GM18502 (cell line): ENCODE results near the gene ATF5.
"Not testable (repeated sequence)": the region's sequence is repeated elsewhere in the genome, so short reads cannot be mapped to it uniquely, and the experiment has no call there.

Experiments used
- ATAC-seq: cut with Tn5 transposase; IDR thresholded peaks from one replicate; pipeline ENCODE4 v1.9.1; 2021; ENCODE audit warnings: mild to moderate bottlenecking; ENCODE audit not compliant: unreplicated experiment, poor library complexity

The ATF5 gene

DNA sequence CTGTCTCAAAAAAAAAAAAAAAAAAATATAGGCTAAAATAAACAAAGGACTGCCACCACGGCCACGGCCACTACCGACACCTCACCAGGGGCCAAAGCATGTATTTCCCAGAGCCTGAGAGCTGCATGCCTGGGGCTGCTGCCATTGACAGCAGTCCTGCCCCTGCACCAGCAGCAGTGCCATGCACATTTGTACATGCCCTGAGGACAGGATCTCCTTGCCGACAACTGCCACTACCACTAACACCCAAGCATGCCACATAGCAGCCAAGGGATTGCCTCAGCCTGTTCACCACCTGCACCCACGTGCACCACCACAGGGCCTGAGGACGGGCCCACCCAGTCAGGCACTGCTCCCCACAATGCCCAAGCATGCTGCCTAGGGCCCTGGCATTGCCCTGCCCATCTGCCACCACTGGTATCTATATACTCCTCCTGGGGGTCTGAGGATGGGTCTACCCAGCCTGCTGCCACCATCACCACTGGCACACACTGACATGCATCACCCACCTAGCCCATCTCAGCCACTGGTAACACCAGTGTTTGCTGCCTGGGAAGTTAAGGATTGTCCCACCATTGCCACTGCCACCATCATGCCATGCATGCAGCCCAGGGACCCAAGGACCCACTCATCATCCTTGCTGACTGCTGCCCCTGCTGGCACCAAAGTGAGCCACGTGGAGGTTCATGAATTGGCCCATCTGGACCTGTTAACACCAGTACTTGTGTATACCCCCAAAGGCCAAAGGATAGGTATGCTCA, 10.9 kb downstream of the ATF5 start:
- no peak for ATAC-seq

DNA sequence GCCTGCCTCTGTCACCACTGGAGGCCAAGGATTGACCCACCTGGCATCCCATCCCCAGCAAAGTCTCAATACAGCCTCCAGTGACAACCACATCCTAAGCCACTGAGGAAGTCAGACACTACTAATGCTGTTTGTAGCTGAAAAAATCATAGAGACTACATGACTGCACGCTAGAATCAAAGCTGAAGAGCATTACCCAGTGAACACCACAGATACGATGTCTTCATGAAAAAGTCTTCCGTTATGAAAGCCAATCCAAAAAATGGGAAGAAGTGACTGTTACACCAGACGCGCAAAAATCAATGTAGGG, 11.4 kb downstream of the ATF5 start:
- no peak for ATAC-seq

DNA sequence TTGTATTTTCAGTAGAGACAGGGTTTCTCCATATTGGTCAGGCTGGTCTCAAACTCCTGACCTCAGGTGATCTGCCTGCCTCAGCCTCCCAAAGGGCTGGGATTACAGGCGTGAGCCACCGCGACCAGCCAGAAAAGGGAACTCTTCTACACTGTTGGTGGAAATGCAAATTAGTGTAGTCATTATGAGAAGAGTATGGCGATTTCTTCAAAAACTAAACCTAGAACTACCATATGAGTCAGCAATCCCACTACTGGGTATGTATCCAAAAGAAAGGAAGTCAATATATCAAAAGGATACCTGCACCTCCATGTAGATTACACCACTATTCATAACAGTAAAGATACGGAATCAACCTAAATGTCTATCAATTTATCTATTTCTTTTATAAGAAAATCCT, 15.6 kb downstream of the ATF5 start:
- ATAC-seq, result not testable (repeated sequence)

DNA sequence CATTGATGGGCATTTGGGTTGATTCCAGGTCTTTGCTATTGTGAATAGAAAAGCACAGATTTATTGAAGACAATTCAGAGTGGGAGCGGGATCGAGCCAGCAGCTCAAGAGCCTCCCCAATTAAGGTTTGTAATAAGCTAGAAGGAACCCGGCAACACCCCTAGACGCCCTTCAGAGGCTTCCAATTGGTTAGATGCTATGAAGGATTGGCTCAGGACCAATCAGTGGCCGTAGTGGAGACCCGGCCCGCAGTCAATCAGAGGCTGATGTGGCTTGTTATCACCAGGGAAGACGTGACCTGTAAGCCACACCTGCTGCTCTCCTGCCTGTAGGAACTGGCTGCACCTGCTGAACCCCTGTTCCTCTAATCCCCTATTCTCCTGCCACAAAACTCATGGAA, 17.4 kb downstream of the ATF5 start:
- ATAC-seq, result no peak

DNA sequence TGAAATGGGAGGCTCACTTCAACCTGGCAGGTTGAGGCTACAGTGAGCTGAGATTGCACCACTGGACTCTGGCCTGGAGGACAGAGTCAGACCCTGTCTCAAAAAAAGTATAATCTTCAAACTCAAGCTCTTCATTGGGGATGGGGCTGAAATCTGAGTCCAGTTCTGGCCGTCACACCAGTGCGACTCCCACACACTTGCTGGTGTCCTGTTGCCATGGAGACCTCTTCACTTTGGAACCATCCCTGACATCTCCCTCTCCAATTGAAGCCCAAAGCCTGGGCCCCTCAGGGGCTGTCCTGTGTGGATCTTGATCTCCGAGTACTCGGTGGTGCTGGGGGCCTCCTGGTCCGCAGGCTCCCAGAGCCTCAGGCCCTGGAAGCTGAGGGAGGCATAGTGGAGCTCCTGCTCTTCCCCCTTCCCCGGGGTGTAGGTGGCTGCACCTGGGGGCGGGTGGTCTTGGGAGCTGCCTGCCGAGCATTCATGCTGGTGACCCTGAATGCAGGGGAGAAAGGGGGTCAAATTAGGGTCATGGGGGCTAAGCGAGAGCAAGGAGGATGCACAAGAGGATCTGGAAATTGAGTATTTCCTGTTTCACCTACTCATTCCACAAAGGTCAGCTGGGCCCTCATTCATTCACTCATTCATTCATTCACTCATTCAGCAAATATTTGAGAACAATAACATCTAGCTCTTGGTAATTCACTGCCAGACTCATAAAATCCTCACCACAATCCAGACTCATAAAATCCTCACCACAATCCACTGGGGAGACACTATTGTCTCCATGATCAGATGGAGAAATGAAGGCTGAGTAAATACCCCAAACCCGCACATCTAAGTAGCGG, 21.0 kb downstream of the ATF5 start:
- ATAC-seq, result no peak

DNA sequence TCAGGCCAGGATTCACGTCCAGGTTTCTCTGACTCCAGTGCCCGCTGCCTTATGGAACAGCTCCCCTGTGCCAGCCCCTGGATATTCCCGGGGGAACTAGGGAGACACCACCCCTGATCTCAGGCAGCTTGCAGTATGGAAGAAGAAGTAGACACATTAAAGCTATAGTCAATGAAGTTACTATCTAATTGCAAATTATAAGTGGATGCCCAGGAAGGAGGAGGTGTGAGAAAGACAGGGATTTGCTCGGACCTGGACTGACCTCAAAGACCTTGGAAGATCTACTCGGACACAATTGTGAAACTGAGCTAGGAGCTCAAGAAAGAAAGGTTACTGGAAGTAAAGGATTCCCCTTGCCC, 21.6 kb downstream of the ATF5 start:
- no peak for ATAC-seq

DNA sequence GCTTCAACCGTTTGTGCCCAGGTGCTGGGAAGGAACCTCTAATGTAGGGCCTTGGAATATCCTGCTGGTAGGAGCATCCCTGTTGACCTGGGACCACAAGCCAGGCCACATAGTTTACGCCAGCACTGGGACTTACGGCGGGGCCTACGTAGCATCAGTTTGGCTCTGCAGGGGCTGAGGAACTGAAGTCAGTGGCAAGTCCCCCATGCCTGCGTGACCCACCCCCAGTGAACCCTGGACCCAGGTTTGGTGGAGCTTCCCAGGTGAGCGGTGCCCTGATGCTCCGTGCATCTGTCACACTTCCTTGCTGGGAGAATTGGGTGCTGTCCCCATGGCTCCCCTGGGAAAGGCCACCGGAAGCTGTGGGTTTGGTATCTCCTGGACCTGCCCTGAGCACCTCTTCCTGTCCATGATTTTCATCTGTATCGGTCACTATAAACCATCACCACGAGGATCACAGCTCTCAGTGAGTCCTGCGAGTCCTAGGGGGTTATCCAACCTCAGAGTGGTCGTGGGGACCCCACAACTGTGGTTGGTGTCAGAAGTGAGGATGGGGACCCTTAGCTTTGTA, 22.0 kb downstream of the ATF5 start:
- no peak for ATAC-seq

DNA sequence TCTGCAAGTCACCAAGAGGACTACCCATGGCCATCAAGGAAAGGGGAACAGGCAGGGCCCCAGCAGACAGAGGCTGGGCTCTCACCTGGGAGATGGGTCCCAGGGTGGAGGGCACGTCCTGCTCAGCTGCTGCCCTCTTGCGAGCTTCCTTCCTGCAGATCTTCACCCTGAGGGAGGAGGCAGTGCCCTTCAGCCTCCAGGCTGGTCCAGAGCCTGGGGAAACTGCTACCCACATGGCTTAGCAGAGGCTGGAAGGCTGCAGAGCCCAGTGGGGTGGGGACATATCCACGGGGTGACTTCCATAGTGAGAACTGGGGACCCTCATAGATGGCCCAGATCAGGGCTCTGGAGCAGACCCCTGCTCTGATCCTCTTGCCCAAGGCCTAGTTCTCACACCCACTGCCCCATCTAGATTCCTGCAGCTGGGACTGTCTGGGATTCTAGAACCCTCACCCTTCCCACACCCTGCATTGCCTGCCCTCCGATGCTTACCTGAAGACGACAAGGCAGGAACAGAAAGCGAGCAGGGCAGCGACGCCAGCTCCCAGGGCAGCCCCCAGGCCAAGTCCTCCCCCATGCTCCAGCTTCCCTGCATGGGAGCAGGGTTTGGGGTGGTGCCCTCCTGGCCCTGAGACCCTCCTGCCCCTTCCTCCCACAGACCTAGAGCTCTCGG, 22.9 kb downstream of the ATF5 start:
- ATAC-seq, result no peak

DNA sequence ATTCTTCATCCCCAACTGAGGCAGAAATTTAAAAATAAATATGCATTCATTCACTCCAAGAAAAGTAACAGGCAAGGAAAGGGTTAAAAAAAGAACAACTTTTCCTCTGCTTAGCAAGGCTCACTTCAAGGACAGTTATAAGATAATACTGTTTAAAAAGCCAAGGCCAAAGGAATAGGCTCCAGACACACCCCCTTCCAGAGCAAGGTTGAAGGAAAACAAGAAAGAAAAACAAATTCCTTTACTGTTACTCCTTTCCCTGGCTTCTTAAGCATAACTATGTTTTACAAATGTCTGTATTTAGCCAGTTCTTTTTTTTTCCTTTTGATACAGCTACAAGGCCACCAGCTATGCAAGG, 23.5 kb downstream of the ATF5 start:
- no peak for ATAC-seq

DNA sequence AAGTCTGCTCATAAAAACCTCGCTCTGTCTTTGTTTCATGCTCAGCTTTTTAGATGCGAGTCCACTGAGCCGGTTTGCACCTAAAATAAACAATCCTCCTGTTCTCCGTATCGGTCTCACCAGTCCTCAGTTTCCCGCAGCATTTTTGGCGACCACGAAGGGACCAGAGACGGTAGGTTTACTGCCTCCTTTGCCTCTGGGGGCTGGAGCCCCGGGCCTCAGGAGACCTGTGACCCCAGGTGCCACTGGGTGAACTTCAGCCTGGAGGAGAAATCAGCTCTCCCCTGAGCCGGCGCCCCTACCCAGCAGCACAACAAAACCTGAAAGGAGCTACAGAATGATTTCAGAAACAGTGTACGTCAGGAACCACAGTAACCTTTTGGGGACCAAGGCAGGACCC, 23.9 kb downstream of the ATF5 start:
- no peak for ATAC-seq

DNA sequence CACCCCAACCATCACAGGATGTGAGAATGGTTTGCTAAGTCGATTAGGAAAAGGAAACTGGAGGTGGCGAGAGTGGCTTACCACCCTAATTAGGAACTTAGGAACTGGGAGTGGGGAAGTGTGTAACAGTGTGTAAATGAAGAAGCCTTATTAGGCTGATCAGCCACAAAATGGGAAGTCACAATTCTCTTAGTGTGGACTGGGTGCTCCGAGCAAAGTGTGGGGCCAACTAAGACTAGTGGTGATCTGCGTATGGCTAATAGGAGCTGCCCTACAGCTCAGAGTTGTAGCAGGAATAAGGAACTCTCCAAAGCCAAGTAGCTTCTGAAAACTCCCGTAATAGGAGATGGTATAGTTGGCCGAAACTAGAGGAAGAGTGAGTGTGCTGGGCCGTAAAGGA, 24.4 kb downstream of the ATF5 start:
- ATAC-seq, result no peak

DNA sequence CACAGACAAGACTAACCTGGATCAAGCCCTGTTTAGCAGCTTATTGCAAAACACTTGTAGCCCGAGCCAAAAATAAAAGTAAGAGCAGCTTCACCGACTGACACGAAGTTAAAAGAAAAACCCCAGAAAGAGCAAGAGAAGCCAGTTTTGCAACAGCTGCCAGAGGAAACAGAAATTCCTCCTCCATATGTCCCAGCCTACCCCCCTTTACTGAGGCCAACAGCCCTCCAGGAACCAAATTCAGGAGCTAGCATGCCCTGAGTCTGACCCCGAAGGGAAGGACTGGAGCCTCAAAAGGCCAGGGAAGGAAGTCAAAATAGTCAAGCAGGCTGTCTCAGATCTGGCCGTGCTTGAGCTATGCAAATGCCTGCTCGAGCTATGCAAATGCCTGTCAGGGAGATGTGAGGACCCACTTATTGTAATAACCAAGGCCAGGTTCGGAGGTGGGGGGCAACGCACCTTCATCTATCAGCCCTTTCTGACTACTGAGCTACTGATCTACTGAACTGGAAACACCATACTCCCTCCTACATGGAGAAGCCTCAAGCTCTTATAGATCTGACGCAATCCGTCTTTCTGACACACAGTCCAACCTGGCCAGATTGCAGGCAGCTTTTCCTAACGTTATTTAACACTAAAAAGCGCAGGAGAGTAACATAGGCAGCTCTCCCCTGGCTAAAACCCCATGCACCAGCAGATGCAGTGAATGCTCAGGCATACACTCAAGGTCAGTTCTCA, 25.3 kb downstream of the ATF5 start:
- ATAC-seq, result no peak

DNA sequence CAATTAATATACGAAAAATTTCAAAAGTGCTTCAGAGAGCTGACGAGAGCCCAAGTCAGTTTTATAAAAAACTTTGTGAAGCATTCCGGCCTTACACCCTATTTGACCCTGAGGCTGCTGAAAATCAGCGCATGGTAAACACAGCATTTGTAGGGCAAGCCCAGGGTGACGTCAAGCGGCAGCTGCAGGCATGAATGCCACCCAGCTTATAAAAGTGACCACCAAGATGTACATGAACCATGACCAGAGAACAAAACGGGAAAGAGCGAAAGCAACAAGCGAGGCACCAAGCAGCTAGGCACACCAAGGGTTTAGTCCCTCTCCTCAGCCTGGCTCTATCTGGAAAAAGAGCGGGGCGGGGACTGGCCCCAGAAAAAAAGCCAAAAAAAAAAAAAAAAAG, 25.9 kb downstream of the ATF5 start:
- no peak for ATAC-seq

DNA sequence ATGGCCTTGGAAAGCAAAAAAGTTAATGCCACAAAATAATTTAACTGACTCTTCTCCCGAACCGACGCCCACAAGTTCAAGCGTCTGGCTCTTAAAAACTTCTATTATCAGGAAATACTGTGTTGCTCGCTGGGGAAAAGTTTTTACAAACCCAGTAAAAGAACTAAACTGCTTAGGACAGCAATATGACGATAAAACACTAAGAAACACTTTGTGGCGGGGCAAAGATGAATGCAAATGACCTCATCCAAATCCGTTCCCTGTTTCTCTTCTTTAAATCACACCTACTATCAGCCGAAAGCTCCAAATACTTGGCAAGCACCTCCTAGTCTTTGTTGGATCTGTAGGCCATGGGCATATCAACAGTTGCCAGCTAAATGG, 27.1 kb downstream of the ATF5 start:
- no peak for ATAC-seq

DNA sequence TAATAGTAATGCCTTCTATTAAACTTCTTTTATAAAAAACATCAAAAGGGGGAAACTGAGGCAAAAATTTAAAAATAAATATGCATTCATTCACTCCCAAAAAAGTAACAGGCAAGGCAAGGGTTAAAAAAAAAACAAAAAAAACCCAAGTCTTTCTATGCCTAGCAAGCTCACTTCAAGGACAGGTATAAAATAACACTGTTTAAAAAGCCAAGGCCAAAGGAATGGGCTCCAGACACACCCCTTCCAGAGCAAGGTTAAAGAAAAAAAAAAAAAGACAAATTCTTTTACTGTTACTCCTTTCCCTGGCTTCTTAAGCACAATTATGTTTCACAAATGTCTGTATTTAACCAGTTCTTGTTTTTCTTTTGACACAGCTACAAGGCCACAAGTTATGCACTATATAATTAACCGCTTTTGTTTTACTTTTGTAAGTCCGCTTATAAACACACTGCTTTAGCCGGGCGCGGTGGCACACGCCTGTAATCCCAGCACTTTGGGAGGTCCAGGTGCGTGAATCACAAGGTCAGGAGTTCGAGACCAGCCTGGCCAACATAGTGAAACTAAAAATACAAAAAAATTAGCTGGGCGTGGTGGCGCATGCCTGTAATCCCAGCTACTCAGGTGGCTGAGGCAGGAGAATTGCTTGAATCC, 28.4 kb downstream of the ATF5 start:
- ATAC-seq, result no peak

DNA sequence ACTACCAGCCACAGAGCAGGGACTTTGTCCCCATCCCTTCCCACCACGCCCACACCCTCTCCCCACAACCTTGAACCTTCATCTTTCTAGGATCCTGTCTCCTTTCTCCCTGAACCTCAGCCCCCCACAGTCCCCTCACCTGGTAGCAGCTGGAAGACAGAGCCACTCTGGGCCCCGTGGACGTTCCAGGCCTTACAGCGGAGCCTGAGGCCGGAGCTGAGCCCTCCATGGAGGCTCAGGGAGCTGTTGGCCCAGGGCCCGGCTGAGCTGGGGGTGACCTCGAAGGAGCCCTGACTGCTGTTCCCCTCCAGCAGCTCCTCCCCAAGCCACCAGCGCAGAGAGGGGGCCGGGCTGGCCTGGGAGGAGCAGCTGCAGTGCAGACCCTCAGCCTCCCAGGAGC, 29.1 kb downstream of the ATF5 start:
- not testable (repeated sequence) for ATAC-seq

DNA sequence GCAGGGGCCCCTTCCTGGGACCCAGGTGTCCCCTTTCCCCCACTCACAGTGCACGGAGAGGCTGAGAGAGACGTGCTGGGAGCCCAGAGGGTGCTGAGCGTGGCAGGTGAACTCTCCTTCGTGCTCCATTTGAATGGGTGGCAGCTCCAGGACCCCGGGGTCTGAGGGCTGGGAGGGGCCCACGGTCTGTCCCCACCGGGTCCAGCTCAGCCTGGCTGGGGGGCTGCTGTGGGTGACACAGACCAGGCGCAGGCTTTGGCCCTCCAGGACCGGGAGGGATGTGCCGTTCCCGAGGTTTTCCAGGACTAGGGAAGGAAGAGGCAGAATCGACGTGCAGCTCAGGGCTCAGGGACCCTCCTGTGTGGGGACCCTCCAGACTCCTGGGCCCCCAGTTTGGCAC, 29.6 kb downstream of the ATF5 start:
- not testable (repeated sequence) for ATAC-seq

DNA sequence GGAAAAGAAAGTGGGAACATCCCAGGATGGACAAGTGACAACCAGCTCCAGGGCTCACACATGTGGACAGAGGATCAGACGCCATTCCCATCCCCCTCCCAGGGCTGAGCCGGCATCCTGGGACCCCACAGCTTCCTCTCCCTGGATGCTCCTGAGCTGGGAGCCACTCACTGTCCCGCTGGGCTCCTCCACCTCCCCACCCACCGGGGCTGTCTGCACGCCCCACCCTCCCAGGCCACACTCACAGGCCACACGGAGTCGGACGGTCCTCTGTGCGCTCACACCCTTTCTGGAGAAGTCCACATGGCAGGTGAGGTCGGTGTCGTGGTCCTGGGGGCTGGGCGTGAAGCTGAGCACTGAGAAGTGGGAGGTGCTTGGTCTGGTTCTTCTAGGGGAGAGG, 30.9 kb downstream of the ATF5 start:
- not testable (repeated sequence) for ATAC-seq

DNA sequence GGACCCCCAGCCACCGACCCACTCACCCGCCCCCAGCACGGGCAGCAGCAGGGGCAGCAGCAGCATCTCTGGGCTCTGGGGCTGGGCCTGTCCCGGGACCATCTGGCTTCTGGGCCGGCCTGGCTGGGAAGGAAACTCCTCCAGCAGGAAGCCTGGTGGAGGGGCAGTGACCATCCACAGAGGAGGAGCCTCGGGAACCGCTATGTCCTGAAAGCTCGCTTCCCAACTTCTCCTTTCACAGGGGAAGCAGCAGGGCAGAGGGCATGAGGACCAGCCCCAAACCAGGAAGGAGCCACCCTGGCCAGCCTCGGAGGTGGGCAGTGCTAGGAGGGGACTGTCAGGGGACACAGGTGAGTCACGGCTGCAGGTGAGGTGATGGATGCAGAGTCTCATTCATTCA, 32.0 kb downstream of the ATF5 start, which contains the start of gene SIGLEC11:
Gene SIGLEC11, minus strand, starts transcription at position 193 of the 400 bp plus-strand sequence. Its CDS starts 91 bp downstream, at position 102.
- not testable (repeated sequence) for ATAC-seq
